Measurements from ENCODE around the gene CFB. TPM values are rescaled to one million over a fixed set of nuclear protein-coding genes. Genes with fewer than 3 reads are reported as not detected.

CFB gene
- total RNA-seq, 1 donor from 2014 or later = not detected

Other genes with a start within 250 kb of the CFB start
- 53.8 and 54.9 TPM in 2 replicates for gene ABHD16A, start 242.8 kb upstream of the CFB start, total RNA-seq
- 0.34 TPM in 1 of 2 replicates, not detected in the other for gene LY6G6F, start 239.2 kb upstream of the CFB start, total RNA-seq
- gene LY6G6D, start 230.7 kb upstream of the CFB start, total RNA-seq = not detected in 2 replicates
- gene LY6G6C, start 224.3 kb upstream of the CFB start, total RNA-seq = 0.25 TPM in 1 of 2 replicates, not detected in the other
- gene MPIG6B, start 222.7 kb upstream of the CFB start, total RNA-seq = not detected in 2 replicates
- gene DDAH2, start 216.8 kb upstream of the CFB start, total RNA-seq = 12.2 and 15.5 TPM in 2 replicates
- 590 and 596 TPM in 2 replicates for gene CLIC1, start 209.6 kb upstream of the CFB start, total RNA-seq
- 75.2 and 76.5 TPM in 2 replicates for gene MSH5, start 206.1 kb upstream of the CFB start, total RNA-seq
- 16.6 and 20.2 TPM in 2 replicates for gene SAPCD1, start 183.4 kb upstream of the CFB start, total RNA-seq
- 4.6 and 4.9 TPM in 2 replicates for gene VWA7, start 168.8 kb upstream of the CFB start, total RNA-seq
- gene VARS1, start 150.3 kb upstream of the CFB start, total RNA-seq = 124 TPM in 2 replicates
- 101 and 104 TPM in 2 replicates for gene LSM2, start 139.1 kb upstream of the CFB start, total RNA-seq
- gene HSPA1L, start 130.8 kb upstream of the CFB start, total RNA-seq = 2.6 and 2.8 TPM in 2 replicates
- 117 and 120 TPM in 2 replicates for gene HSPA1A, start 130.6 kb upstream of the CFB start, total RNA-seq
- 83.9 and 85.5 TPM in 2 replicates for gene HSPA1B, start 118.4 kb upstream of the CFB start, total RNA-seq
- gene NEU1, start 83.3 kb upstream of the CFB start, total RNA-seq = 14.6 and 15.4 TPM in 2 replicates
- gene SLC44A4, start 67.1 kb upstream of the CFB start, total RNA-seq = not detected in 2 replicates
- 70.9 and 73.1 TPM in 2 replicates for gene EHMT2, start 48.4 kb upstream of the CFB start, total RNA-seq
- gene ZBTB12, start 44.0 kb upstream of the CFB start, total RNA-seq = 2.8 TPM in 2 replicates
- gene C2, start 18.4 kb upstream of the CFB start, total RNA-seq = 0.64 and 1.5 TPM in 2 replicates
- 75.4 and 75.8 TPM in 2 replicates for gene NELFE, start 12.9 kb downstream of the CFB start, total RNA-seq
- 77.1 and 86.5 TPM in 2 replicates for gene SKIC2, start 13.1 kb downstream of the CFB start, total RNA-seq
- 17.3 and 18.8 TPM in 2 replicates for gene DXO, start 26.0 kb downstream of the CFB start, total RNA-seq
- gene C4A, start 36.0 kb downstream of the CFB start, total RNA-seq = 3.2 and 5.2 TPM in 2 replicates
- gene C4B, start 68.7 kb downstream of the CFB start, total RNA-seq = 3.5 and 4.6 TPM in 2 replicates
- 0.59 TPM in 2 replicates for gene CYP21A2, start 92.3 kb downstream of the CFB start, total RNA-seq
- 5.7 and 7.6 TPM in 2 replicates for gene TNXB, start 163.2 kb downstream of the CFB start, total RNA-seq
- 121 and 125 TPM in 2 replicates for gene ATF6B, start 182.2 kb downstream of the CFB start, total RNA-seq
- gene FKBPL, start 184.2 kb downstream of the CFB start, total RNA-seq = 4.6 and 5.4 TPM in 2 replicates
- gene PRRT1, start 205.8 kb downstream of the CFB start, total RNA-seq = not detected in 2 replicates
- gene PPT2, start 208.0 kb downstream of the CFB start, total RNA-seq = 9.0 and 10.7 TPM in 2 replicates
- gene EGFL8, start 218.5 kb downstream of the CFB start, total RNA-seq = 7.0 and 8.7 TPM in 2 replicates
- gene AGPAT1, start 230.0 kb downstream of the CFB start, total RNA-seq = 40.8 and 41.6 TPM in 2 replicates
- gene RNF5, start 232.3 kb downstream of the CFB start, total RNA-seq = 41.1 and 42.9 TPM in 2 replicates
- gene AGER, start 238.2 kb downstream of the CFB start, total RNA-seq = 30.6 and 31.6 TPM in 2 replicates
- gene PBX2, start 244.1 kb downstream of the CFB start, total RNA-seq = 82.6 and 84.4 TPM in 2 replicates
- gene GPSM3, start 246.5 kb downstream of the CFB start, total RNA-seq = 245 and 258 TPM in 2 replicates